Measurements from ENCODE around the gene NFKB2.

The NFKB2 gene

GRCh38 chr10:102384053-102384452, 11.5 kb upstream of the NFKB2 start:
- Mint-ChIP-seq H3K27me3 (ENCODE audit: low read depth) (no peaks in the 10 kb centered on the region), H3K4me3 (no peak overlapping the region), H3K36me3 (ENCODE audit: low read depth) (peaks cover 18% of the 10 kb centered on the region), H3K4me1 (ENCODE audit: low read depth) (peaks cover 12% of the 10 kb centered on the region), H3K9me3 (no peaks in the 10 kb centered on the region), H3K27ac (no peak overlapping the region)

- peaks cover 12% of the 10 kb centered on the region for H3K4me1 Mint-ChIP-seq (ENCODE audit: low read depth)
- no peaks in the 10 kb centered on the region for H3K9me3 Mint-ChIP-seq
- no peak overlapping the region for H3K4me3 Mint-ChIP-seq
- H3K36me3 Mint-ChIP-seq (ENCODE audit: low read depth): peaks cover 13% of the 10 kb centered on the region
- no peak overlapping the region for H3K27ac Mint-ChIP-seq
- H3K27me3 Mint-ChIP-seq (ENCODE audit: low read depth): peaks cover 1% of the 10 kb centered on the region
These were observed 10.7 kb upstream of the NFKB2 start for GRCh38 chr10:102384606-102385429.

- Mint-ChIP-seq H3K27ac (no peak overlapping the region), H3K4me1 (ENCODE audit: low read depth) (peaks cover 17% of the 10 kb centered on the region), H3K36me3 (ENCODE audit: low read depth) (peaks cover 1% of the 10 kb centered on the region), H3K4me3 (no peak overlapping the region), H3K9me3 (no peaks in the 10 kb centered on the region), H3K27me3 (ENCODE audit: low read depth) (peaks cover 5% of the 10 kb centered on the region)
These were observed 5.6 kb upstream of the NFKB2 start for GRCh38 chr10:102389894-102390293.

- peaks cover 23% of the 10 kb centered on the region for H3K4me1 Mint-ChIP-seq (ENCODE audit: low read depth)
- H3K36me3 Mint-ChIP-seq (ENCODE audit: low read depth): peaks cover 16% of the 10 kb centered on the region
- H3K4me3 Mint-ChIP-seq: no peak overlapping the region
- peaks cover 5% of the 10 kb centered on the region for H3K27me3 Mint-ChIP-seq (ENCODE audit: low read depth)
- peak overlapping the region; percentile 28 for H3K27ac Mint-ChIP-seq
- H3K9me3 Mint-ChIP-seq: no peaks in the 10 kb centered on the region
These were observed 3.2 kb upstream of the NFKB2 start for GRCh38 chr10:102392306-102392705.

- peaks cover 29% of the 10 kb centered on the region for H3K36me3 Mint-ChIP-seq (ENCODE audit: low read depth)
- no peaks in the 10 kb centered on the region for H3K9me3 Mint-ChIP-seq
- peaks cover 5% of the 10 kb centered on the region for H3K27me3 Mint-ChIP-seq (ENCODE audit: low read depth)
- H3K27ac Mint-ChIP-seq: peak overlapping the region; percentile 97
- peak overlapping the region; percentile 90 for H3K4me3 Mint-ChIP-seq
- peaks cover 35% of the 10 kb centered on the region for H3K4me1 Mint-ChIP-seq (ENCODE audit: low read depth)
These were observed 2.0 kb upstream of the NFKB2 start for GRCh38 chr10:102393411-102394078.

GRCh38 chr10:102394079-102394800, 1.3 kb upstream of the NFKB2 start:
- H3K27ac Mint-ChIP-seq: peak overlapping the region; percentile 97
- peaks cover 5% of the 10 kb centered on the region for H3K27me3 Mint-ChIP-seq (ENCODE audit: low read depth)
- H3K36me3 Mint-ChIP-seq (ENCODE audit: low read depth): peaks cover 32% of the 10 kb centered on the region
- peak overlapping the region; percentile 90 for H3K4me3 Mint-ChIP-seq
- peaks cover 38% of the 10 kb centered on the region for H3K4me1 Mint-ChIP-seq (ENCODE audit: low read depth)
- H3K9me3 Mint-ChIP-seq: no peaks in the 10 kb centered on the region

GRCh38 chr10:102394801-102395399, 605 bp upstream of the NFKB2 start:
- Mint-ChIP-seq H3K4me1 (ENCODE audit: low read depth) (peaks cover 43% of the 10 kb centered on the region), H3K27ac (peak overlapping the region; percentile 97), H3K36me3 (ENCODE audit: low read depth) (peaks cover 37% of the 10 kb centered on the region), H3K9me3 (no peaks in the 10 kb centered on the region), H3K4me3 (peak overlapping the region; percentile 90), H3K27me3 (ENCODE audit: low read depth) (peaks cover 3% of the 10 kb centered on the region)

- H3K27ac Mint-ChIP-seq: peak overlapping the region; percentile 97
- H3K36me3 Mint-ChIP-seq (ENCODE audit: low read depth): peaks cover 43% of the 10 kb centered on the region
These were observed 779 bp downstream of the NFKB2 start for GRCh38 chr10:102396317-102396650.

GRCh38 chr10:102396730-102397151, 1.2 kb downstream of the NFKB2 start:
- H3K9me3 Mint-ChIP-seq: no peaks in the 10 kb centered on the region
- H3K27ac Mint-ChIP-seq: peak overlapping the region; percentile 97
- peaks cover 44% of the 10 kb centered on the region for H3K4me1 Mint-ChIP-seq (ENCODE audit: low read depth)
- peak overlapping the region; percentile 90 for H3K4me3 Mint-ChIP-seq
- no peaks in the 10 kb centered on the region for H3K27me3 Mint-ChIP-seq (ENCODE audit: low read depth)
- H3K36me3 Mint-ChIP-seq (ENCODE audit: low read depth): peaks cover 45% of the 10 kb centered on the region

More at GRCh38 chr10:102396317-102396650, 779 bp downstream of the NFKB2 start:
- Mint-ChIP-seq H3K4me3 (peak overlapping the region; percentile 90), H3K27me3 (ENCODE audit: low read depth) (no peaks in the 10 kb centered on the region), H3K9me3 (no peaks in the 10 kb centered on the region), H3K4me1 (ENCODE audit: low read depth) (peaks cover 44% of the 10 kb centered on the region)

- Mint-ChIP-seq H3K9me3 (no peaks in the 10 kb centered on the region), H3K27ac (peak overlapping the region; percentile 97), H3K4me1 (ENCODE audit: low read depth) (peaks cover 44% of the 10 kb centered on the region), H3K4me3 (peak overlapping the region; percentile 90), H3K27me3 (ENCODE audit: low read depth) (no peaks in the 10 kb centered on the region), H3K36me3 (ENCODE audit: low read depth) (peaks cover 48% of the 10 kb centered on the region)
These were observed 2.0 kb downstream of the NFKB2 start for GRCh38 chr10:102397222-102398171.

GRCh38 chr10:102398172-102399020, 2.9 kb downstream of the NFKB2 start:
- Mint-ChIP-seq H3K36me3 (ENCODE audit: low read depth) (peaks cover 48% of the 10 kb centered on the region), H3K4me3 (peak overlapping the region; percentile 70), H3K4me1 (ENCODE audit: low read depth) (peaks cover 37% of the 10 kb centered on the region), H3K27ac (peak overlapping the region; percentile 52), H3K9me3 (no peaks in the 10 kb centered on the region), H3K27me3 (ENCODE audit: low read depth) (no peaks in the 10 kb centered on the region)

- H3K36me3 Mint-ChIP-seq (ENCODE audit: low read depth): peaks cover 47% of the 10 kb centered on the region
- H3K27me3 Mint-ChIP-seq (ENCODE audit: low read depth): no peaks in the 10 kb centered on the region
- peaks cover 34% of the 10 kb centered on the region for H3K4me1 Mint-ChIP-seq (ENCODE audit: low read depth)
- no peaks in the 10 kb centered on the region for H3K9me3 Mint-ChIP-seq
- peak overlapping the region; percentile 63 for H3K27ac Mint-ChIP-seq
- H3K4me3 Mint-ChIP-seq: peak overlapping the region; percentile 70
These were observed 3.9 kb downstream of the NFKB2 start for GRCh38 chr10:102399217-102400021.

Data from T-helper 1 cell treated with Interleukin-12 subunit alpha and Interleukin-12 subunit beta and Interleukin-4 antibody, amounts not matched to agents 30 μg/mL and 1 μg/mL, for 36 hours (primary cell).